Measurements from ENCODE around the gene RPEL1.

GRCh38 chr10:103197174-103197573 lies 48.5 kb upstream of the RPEL1 start:
- TF ChIP-seq CTCF (IDR thresholded peaks at IDR 0.05) (no peak), POLR2A (IDR thresholded peaks at IDR 0.05) (no peak)
